HG03442 (cell line): ENCODE measurements around the gene RNH1.
A peak's percentile ranks its signal among the peaks of the same experiment; 100 is the strongest.

ENCODE experiments used
- ATAC-seq: cut with Tn5 transposase; IDR thresholded peaks from one replicate; pipeline ENCODE4 v1.9.1; 2021; ENCODE audit warnings: mild to moderate bottlenecking, moderate library complexity; ENCODE audit not compliant: unreplicated experiment

RNH1 gene

DNA sequence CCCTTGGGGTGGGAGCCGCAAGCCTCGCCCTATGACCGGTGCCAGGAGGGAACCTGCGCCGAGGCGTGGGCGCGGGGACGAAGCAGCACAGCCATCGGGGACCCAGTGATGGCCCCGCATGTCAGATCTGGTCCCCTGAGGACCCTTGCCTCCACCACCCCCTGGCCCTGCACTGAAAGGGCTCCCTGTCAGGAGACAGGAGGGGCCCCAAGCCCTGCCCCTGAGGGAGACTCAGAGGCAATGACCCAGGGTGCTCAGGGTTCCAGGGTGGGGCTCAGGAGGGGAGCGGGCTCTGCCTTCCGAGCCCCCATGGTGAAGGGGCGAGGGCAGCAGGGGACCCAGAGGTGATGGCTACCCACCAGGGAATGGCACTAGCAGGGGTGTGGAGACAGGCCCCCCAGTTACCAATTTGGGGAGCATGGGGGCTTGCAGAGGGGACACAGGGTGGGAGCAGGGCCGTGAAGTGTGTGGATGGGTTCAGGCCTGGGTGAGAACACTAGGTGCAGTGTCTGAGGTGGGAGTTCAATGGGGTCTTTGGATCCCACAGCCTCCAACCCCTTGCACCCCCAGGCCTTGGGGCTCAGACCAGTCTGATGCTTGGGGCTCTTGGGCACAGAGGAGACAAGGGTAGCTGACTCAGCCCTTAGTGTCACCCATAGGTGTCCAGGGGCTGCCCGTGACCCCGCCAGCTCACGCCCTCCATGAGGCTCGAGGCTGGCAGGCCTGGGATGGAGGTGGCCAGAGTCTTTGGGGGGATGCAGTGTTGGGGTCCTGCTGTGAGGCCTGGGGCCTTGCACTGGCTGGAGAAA, 30.8 kb upstream of the RNH1 start:
- no peak for ATAC-seq

DNA sequence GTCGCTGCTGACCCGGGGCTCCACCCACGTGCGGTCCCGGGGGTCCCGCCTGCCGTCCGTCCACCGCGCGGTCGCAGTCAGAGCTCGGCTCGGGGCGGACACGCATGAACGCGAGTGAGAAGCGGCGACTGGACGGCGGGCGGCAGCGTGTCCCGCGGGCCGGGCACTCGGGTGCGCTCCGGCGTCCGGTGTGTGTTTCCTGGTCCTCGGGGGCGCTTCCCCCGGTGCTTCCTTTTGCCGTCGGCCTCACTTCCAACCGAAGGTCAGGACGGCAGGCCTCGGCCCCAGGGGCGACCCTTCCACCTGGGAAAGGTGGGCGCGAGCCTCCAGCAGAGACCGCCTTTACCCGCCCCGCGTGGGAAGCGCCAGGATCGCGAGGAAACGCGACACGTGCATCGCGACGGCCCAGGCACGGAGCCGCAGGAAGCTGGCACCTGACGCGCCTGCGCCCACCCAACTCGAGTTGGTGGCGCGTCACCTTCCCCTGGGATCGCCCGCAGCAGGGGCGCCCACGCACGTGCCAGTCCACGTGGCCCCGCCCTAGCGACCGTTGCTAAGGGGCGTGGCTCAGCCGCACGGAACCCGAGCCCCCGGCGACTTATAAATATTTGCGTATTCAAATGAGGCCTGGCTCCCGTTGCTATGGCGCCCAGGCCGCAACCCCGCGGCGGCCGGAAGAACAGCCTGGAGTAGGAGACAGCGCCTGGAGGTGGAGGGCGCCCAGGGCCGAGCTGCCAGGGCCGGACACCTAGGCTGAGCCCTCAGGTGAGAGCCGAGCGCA, 30.0 kb upstream of the RNH1 start, which contains the start of gene LRRC56:
Gene LRRC56, plus strand, starts transcription at position 687 of the 781 bp plus-strand sequence. CDS start 3,158 bp downstream, outside the sequence.
- peak; percentile 53 for ATAC-seq

DNA sequence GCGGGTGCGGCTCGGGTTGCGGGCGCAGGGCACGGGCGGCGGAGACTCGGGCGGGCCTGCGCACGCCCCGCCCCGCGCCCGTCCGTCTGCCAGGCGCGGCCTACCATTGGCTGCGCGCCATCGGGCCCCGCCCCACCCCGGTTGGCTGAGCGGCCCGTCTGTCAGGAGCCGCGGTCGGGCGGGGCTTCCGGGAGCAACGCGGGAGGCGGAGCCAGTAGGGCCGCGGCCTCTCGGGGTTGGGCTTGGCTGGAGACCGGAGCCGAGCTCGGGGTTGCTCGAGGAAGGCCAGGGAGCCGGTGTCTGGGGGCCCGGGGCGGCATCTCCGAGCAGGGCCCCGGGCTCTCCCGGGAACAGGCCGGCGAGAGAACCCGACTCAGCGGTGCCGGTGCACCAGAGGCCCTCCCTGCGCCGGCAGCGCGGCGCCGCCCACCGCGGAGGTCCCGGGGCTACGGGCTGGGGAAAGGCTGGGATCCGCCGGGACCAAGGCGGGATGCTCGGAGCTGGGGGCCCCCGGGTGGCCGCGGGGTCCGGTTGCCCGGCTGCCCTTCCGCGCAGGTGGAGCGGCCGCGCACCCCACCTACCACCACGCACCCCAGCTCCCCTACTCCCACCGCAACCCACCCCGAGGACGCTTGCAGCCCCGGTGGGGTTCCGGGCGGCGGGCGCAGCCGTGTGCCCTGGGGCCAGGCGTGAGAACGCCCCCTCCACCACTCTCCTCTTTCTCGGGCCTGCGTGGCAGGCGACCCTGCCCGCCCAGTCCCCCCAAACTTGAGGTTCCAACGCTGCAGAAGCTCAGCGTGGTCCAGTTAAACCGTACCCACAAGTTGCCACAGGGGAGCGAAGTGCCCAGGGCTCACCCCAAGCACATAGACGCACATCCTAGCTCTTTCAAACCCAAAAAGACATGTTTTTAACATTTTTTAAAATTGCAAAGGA, 28.7 kb upstream of the RNH1 start, which contains the start of gene HRAS:
Gene HRAS, minus strand, starts transcription at position 58 of the 936 bp plus-strand sequence.
- ATAC-seq, result peak; percentile 61

DNA sequence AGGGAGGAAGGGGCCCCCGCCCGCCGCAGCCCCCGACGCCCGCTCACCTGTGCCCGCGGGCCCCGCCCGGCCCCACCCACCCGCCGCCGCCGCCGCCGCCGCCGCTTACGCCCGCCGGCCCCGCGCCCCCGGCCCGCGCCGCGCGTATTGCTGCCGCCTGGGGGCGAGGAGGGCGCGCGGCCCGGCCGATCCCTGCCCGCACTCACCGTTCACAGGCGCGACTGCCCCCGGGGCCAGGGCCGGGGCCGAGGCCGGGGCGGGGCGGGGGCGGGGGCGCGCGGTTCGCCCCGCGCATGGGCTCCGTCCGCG, 28.1 kb upstream of the RNH1 start:
- ATAC-seq, result no peak

DNA sequence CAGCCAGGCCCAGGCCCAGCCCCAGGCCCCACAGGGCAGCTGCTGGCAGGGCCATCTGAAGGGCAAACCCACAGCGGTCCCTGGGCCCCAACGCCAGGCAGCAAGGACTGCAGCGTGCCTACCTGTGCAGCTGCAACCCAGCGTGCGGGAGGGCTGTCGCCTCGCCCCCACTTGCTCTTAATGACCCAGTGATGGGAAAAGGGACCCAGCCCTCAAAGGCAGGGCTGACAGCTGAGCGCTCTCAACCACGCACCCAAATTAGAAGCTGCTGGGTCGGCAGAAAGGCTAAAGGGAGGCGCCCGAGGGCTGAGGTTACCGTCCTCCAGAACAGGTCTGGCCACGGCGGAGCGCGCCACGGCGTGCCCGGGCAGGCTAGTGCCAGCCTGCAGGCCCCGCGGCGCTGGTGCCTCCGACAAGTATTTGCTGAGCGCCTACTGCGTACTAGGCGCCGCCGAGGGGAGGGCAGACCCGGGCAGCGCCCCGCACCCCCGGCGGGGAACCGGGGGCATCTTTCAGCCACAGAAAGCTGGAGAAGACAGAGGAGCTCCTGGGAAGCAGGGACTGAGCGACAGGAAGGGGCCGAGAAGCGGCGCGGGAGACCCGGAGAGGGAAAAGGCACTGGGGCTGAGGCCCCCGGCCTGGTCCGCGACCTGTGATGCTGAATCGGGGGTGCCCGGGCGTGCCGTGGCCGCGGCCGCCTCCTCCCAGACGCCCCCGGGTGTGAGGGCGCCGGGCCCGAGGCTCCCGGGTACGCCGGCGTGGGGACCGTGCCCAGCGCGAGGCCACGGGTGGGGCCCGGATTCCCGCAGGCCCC, 27.6 kb upstream of the RNH1 start:
- ATAC-seq, result peak; percentile 3

DNA sequence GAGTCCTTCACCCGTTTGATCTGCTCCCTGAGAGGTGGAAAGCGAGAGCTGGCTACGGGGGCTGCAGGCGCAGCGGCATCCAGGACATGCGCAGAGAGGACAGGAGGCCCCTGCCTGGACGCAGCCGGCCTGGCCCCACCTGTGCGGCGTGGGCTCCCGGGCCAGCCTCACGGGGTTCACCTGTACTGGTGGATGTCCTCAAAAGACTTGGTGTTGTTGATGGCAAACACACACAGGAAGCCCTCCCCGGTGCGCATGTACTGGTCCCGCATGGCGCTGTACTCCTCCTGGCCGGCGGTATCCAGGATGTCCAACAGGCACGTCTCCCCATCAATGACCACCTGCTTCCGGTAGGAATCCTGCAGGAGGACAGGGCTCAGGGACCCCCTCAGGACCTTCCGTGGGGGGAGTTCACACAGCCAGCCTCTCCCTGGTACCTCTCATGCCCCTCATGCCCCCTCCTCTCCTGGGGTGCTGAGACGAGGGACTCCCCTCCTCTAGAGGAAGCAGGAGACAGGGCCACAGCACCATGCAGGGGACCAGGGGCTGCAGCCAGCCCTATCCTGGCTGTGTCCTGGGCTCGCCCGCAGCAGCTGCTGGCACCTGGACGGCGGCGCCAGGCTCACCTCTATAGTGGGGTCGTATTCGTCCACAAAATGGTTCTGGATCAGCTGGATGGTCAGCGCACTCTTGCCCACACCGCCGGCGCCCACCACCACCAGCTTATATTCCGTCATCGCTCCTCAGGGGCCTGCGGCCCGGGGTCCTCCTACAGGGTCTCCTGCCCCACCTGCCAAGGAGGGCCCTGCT, 26.7 kb upstream of the RNH1 start:
- no peak for ATAC-seq

- ATAC-seq, result no peak
These were observed 26.0 kb upstream of the RNH1 start for GRCh38 chr11:532986-533585.

- ATAC-seq, result no peak
These were observed 25.5 kb upstream of the RNH1 start for GRCh38 chr11:532527-532985.

DNA sequence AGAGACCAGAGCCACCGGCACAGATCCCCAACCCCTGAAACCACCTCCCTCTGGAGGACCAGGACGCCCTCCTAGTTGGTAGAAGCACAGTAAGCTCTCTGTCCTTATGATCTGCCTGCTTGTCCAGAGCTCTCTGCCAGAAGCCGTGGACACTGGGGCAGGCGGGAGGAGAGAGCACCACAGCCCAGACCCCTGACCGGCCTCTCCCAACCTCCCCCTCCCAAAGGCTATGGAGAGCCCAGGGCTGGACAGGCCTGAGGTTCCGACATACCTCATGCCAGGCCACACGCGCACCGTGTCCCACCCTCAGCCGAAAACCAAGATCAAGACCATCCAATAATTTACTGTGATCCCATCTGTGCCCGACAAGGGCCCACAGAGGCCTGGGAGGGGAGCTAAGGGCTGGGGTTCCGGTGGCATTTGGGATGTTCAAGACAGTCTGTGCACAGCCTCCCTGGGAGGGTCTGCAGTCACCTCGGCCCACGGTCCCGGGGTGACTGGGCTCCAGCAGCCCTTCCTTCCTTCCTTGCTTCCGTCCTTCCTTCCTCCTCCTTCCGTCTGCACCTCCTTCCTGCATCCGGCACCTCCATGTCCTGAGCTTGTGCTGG, 25.0 kb upstream of the RNH1 start:
- ATAC-seq, result no peak

GRCh38 chr11:530960-531831, 24.2 kb upstream of the RNH1 start:
- no peak for ATAC-seq

DNA sequence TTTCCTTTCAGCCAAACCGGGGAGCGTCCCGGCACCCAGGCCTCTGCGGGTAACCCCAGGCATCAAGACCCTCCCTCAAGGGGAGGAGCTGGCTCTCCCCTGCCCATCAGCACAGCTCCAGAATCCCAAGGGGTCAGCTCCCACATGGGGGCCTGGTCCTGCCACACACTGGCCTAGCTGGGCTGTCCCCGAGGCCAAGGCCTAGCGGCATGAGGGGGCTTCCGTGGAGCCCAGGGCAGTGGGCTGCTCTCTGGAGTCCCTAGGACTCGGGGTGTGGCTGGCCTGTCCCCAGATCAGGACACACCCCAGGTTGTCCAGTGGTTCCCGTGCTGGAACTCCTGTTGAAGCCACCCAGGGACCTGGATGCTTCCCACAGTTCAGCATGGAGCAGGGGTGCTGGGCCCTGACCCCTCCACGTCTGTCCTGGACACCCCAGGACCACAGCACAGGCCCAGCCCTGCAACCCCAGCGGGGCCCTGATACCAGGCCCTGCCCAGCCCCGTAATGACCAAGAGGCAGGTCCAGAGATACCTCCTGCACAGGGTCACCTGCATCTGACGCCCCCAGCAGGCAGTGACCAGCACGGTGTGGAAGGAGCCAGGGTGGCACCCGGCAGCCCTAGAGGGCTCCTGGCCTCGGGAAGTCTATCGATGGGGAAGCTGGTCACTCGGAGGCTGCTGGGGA, 22.8 kb upstream of the RNH1 start:
- no peak for ATAC-seq

DNA sequence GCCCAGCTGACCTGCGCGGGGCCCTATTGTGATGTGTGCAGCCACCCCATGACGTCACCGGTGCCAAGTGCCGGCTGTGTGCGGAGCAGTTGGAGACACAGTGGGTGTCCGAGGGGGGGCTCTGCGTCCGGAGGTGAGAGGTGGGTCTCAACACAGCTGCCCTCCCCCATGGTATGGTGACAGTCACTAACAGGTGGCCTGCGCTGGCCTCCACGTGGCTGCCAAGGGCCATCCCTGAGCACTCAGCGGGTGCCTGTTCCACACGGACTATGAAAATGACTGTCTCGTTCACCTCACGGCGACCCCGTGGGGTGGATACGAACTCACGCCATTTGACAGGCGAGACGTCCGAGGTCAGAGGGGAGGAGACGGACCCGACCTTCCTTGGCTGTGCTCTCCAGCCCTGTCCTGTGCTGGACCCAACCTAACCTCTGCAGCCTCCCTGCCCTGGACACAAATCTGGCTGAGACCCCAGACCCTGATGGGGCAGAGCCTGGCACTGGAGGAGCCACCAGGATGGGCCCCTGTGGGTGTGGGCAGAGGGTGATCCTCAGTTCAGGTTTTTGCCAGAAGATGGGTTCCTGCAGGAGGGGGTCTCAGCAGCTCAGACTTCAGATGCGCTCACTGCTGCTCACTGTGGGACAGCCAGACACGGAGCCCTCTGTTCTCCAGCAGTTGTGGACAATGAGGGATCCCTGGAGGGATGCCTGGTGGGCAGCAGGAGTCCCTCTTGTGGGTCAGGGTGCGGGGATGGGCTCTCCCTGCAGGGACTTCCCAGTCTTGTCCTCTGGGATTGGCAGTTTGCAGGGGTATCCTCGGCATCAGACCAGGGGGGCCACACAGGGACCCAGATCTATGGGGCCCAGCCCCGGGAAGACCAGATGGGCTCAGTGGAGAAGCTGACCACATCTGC, 22.0 kb upstream of the RNH1 start:
- ATAC-seq, result no peak

GRCh38 chr11:528166-528814, 21.2 kb upstream of the RNH1 start:
- ATAC-seq, result no peak

DNA sequence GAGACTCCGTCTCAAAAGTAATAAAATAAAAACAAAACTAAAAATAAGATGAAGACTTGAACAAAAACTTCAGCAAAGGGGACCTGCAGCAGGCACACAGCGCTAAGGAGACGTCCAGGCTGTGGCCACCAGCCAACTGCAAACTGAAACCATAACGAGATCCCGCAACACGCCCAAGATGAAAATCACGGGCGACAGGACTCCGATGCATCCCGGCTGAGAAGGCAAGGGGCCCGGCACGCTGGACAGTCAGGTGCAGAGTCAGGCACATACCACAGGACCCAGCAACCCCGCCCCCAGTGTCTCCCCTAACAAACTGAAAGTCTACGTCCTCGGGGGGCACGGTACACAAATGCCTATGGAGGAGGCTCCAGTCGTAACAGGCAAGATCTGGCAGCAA, 19.1 kb upstream of the RNH1 start:
- no peak for ATAC-seq

DNA sequence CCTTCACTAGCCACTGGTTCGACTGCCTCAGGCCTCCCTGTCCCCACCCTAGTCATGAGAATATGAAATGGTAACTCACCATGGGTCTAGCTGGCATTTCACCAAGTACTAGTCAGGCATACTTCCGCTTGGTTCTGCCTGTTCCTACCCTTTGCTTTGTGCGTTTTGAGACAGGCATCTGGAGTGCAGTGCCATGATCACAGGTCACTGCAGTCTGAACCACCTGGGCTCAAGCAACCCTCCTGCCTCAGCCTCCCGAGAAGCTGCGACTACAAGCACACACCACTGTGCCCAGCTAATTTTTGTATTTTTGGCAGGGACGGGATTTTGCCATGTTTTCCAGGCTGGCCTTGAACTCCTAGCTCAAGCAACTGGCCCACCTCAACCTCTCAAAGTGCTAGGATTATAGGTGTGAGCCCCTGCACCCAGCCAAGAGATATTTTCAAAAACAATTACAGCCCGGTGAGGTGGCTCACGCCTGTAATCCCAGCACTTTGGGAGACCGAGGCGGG, 14.2 kb upstream of the RNH1 start:
- no peak for ATAC-seq
